ENCODE data around the gene CERS4.

DNA sequence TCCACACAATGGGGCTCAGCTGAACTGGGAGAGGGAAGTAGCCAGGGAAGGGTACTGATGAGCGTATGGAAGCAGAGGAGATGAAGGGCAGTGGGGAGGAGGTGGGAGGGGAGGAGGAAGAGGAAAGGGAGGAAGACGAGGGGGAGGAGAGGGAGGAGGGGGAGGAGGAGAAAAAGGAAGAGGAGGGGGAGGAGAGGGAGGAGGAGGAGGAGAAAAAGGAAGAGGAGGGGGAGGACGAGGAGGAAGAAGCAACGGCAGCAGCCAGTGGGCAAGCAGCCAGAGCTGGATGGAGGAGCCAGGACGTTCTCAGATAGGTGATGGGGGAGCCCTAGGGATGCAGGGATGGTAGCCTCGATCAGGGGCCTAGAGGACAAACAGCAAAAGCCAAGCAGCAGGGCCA, 5.6 kb downstream of the CERS4 start:
- TF ChIP-seq POLR2A (IDR thresholded peaks at IDR 0.05; ENCODE audit: low read length) (no peak), GATA1 (IDR thresholded peaks at IDR 0.05; ENCODE audit: low read depth, low read length) (no peak)
